NCI-H1417 treated with DMSO at 0.1 percent for 48 hours (cell line): ENCODE data around the gene RNU7-1.

Experiments
- DNase-seq: peaks from one replicate; lab custom pipeline; 2025; lab: John Stamatoyannopoulos, UW

The RNU7-1 gene

GRCh38 chr12:6965026-6965661, 21.5 kb downstream of the RNU7-1 start:
- peak; percentile 13 for DNase-seq

DNA sequence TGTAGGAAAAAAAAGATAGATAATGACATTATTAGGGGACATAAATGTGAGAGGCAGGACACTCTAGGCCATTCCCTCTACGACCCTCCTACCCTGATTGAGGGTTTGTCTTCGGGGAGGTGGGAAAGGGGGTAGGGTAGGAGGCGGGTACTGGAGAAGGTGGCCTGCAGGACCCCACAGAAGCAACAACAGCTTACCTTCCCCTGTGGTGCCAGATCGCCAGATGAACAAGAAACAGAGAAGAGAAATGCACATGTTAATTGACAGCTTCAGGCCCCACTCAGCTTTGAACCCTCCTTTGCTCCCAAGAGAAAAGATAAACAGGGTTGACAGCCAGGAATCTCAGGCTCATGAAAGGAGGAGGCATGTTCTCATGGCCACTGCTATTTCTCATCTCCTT, 22.1 kb downstream of the RNU7-1 start:
- DNase-seq = no peak

DNA sequence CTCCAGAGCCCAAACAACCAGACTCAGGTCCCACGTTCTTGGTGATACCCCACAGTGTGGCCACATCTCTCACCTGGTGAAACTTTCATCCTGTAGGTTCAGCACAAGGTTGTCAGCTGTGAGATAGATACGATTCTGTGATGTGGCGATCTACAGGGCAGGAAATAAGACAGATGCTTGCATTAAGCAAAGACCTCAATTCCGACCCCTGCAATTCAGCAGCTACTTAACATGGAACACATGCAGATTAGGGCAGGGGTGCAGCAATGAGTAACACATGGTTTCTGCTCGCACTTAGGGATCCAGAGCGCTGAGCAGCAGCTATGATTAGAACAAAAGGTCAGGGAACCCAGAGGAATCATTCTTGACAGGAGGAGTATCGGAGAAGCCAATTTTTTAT, 22.7 kb downstream of the RNU7-1 start:
- no peak for DNase-seq

DNA sequence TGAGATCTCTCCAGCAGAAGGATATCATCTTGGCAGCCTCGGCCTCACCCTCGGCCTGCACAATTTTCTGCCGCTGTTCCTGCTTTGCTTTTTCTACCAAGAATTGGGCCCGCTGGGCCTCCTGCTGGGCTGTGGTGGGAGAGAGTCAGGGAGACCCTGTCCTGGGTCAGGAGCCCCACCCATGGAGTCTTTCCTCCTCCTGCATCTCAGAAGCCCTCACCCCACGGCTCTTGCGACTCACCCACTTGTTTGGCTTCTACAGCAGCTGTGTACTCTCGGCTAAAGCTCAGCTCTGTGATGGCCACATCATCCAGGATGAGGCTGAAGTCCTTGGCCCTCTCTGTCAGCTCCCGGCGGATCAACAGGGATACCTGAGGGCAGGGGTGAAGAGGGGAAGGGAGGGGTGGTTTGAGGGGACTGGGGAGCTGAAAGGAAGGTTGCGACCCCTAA, 24.1 kb downstream of the RNU7-1 start:
- no peak for DNase-seq

GRCh38 chr12:6968426-6968825, 24.8 kb downstream of the RNU7-1 start:
- DNase-seq = no peak

DNA sequence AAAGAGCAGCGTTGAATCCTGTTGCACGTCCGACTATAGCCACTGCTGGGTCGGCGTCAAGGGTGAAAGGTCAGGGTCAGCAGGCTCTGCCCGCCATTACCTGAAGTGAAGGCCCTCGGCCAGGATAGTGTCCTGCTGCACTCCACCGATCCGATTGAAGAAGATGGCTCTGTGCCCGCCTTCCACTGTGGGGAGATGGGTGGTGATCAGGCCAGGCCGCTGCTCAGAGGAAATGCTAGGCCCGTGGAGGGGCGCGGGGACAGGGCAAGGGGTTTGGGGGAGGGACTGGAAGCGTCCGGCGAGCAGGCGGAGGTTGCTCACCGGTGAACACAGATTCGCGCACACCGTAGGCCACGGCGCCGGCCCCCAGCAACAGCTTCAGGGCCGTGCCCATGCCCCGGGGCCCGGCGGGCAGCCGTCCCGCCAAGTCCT, 26.5 kb downstream of the RNU7-1 start:
- no peak for DNase-seq

- no peak for DNase-seq
Measured at GRCh38 chr12:6974180-6974579, 30.6 kb downstream of the RNU7-1 start.

GRCh38 chr12:6975297-6976032, 31.8 kb downstream of the RNU7-1 start:
- DNase-seq = no peak

DNA sequence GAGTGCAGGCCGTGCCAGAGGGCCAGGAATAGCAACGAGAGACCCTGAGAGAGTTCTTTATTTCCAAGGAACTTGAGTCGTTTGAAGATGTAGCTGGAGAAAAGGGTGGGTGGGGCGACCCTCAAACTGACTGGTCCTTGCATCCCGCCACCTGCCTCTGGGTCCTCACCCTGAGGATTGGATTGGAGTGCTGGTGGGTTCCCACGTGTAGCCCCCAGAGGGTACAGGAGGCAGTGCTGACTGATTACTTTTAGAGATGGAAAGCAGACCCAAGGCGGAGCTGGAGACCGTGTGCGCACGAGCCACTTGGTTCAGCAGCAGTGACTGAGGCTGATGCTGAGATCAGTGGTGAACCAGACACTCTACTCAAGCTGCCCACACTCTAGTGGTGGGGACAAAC, 34.0 kb downstream of the RNU7-1 start:
- DNase-seq = no peak

DNA sequence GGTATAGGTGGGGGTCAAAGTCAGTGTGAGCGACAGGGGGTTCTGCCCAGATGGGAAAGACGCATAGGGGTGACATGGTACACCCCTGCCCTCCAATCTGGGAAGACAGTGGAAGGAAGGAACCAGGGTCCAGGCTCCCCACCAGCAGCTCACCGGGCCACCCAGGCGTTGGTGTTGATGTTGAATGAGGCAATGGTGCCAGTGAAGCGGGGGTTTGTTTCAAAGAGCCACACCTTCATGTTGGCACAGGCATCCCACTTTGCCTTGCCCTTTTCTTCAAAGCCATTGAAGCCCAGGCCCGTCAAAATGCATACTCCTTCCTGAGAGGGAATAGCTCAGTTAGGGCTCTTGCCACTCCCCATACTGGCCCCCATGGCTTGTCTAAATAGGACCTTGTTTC, 34.6 kb downstream of the RNU7-1 start:
- DNase-seq = no peak

DNA sequence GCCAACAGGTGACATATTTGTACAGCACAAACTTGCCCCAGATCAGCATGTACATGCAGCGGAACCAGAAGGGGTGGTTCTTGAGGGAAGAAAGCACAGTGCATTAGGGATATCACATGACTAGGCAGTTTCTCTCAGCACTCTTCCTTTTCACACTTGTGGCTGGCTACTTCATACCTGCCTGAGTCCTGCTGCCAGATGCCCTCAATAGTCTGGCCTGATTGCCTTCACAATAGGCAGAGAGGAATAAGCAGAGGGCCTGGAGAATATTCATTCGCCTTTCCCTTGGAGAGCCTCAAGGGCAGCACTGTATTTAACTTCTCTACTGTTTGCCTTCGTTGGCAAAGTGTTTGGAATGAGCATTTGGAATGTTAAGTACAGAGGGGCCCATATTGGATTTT, 35.0 kb downstream of the RNU7-1 start:
- no peak for DNase-seq

GRCh38 chr12:6979021-6979420, 35.4 kb downstream of the RNU7-1 start:
- DNase-seq = no peak

DNA sequence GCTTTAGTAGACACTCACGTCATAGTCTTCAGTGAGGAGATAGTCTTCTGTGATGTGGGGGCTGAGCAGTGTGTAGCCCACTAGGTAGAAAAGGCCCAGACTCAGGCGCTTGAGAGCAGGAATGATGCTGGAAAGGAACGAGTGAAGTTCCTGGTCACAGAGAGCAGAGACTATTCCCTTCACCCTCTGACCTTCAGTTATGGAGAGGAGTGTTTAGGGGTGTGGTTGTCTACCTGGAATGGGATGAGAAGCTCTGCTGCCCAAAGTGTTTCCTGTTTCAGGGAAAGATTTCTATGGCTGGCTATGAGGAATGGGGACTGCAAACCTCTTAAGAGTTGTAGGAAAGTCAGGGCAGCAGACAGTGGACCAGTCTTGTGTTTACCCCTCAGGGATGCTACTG, 35.8 kb downstream of the RNU7-1 start:
- DNase-seq = no peak

GRCh38 chr12:6980075-6980474, 36.5 kb downstream of the RNU7-1 start:
- no peak for DNase-seq

DNA sequence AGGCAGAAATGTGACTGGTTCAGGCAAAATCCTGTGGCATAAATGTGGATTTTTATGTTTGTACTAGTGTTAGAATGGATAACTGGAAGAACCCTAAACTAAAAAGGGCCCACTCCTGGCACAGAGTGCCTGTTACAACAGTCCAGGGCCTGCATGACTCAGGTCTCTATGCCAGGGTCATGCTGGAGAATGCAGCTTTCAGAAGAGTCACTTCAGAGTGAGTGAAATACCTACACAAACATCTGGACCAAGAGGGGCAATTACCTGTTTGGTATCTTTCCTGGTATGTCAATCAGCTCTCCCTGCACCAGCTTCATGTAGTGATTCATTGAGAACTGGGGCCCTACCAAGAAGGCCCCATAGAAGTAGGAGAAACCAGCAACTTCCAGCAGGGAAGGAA, 37.1 kb downstream of the RNU7-1 start:
- DNase-seq = no peak

GRCh38 chr12:6981152-6982052, 37.8 kb downstream of the RNU7-1 start:
- no peak for DNase-seq

- no peak for DNase-seq
Measured at GRCh38 chr12:6982532-6982931, 38.9 kb downstream of the RNU7-1 start.

DNA sequence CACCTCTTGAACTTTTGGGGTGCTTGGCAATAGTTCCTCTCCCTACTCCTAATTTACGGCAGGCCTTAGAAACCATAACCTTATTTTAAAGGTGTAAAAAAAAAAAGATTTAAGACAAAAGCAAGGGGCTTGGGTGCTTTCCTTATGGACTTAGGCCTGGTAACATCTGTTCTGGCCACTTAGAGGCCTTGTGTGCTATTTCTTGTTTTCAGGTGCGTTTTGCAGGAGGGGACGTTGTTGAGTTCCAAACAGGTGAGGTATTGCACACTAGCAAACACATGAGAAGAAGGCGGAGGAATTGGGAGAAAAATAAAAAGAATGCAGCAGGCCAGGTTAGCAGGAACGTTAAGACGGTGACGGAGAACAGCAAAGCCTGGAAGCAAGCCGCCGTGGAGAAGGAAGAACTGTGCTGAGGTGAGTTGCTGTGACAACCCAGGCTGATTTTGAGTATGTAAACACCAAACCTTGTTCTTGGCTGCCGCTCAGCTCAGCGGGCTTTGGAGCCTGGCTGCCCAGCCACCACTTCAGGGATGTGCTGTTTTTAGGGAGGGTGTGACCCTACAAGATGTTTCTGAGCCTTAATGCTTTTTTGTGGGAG, 44.4 kb downstream of the RNU7-1 start:
- DNase-seq = no peak
